Measurements from ENCODE around the gene AFAP1L1. TPM values are rescaled to one million over a fixed set of nuclear protein-coding genes. Genes with fewer than 3 reads are reported as not detected.

Gene AFAP1L1
- total RNA-seq, 1 donor from 2014 or later: 8.3 TPM

- Mint-ChIP-seq H3K4me3 (ENCODE audit: unreplicated experiment) (no peak overlapping the region), H3K27ac (ENCODE audit: unreplicated experiment) (peak overlapping the region; percentile 71), H3K9me3 (ENCODE audit: unreplicated experiment) (no peaks in the 10 kb centered on the region), H3K4me1 (ENCODE audit: low read depth, unreplicated experiment) (peaks cover 38% of the 10 kb centered on the region), H3K36me3 (ENCODE audit: low read depth, unreplicated experiment) (peaks cover 5% of the 10 kb centered on the region), H3K27me3 (ENCODE audit: low read depth, unreplicated experiment) (no peaks in the 10 kb centered on the region)
- H4K20me1 ChIP-seq (ENCODE audit: insufficient read depth, low read length): no peaks in the 10 kb centered on the region
- H3K9ac ChIP-seq (ENCODE audit: low read length): no peak overlapping the region
- H3K27ac ChIP-seq (ENCODE audit: low read depth, low read length): no peak overlapping the region
- DNase-seq (ENCODE audit: low read depth): no peak
- H3K4me1 ChIP-seq (ENCODE audit: insufficient read depth, low read length): peaks cover 10% of the 10 kb centered on the region
- TF ChIP-seq EZH2 (IDR thresholded peaks at IDR 0.05; ENCODE audit: insufficient read depth, low read length) (no peak), CTCF (IDR thresholded peaks at IDR 0.05; ENCODE audit: insufficient read depth, low read depth, low read length) (no peak)
- no peak overlapping the region for H3K4me3 ChIP-seq (ENCODE audit: insufficient read depth, low read depth, low read length)
- H3K36me3 ChIP-seq (ENCODE audit: insufficient read depth, low read length): no peaks in the 10 kb centered on the region
- no peaks in the 10 kb centered on the region for H3K79me2 ChIP-seq (ENCODE audit: insufficient read depth, low read length)
- H3K27me3 ChIP-seq (ENCODE audit: insufficient read depth, low read length): no peaks in the 10 kb centered on the region
- no peak overlapping the region for H2AFZ ChIP-seq (ENCODE audit: low read depth, low read length)
- no peak for FAIRE-seq
- H3K4me2 ChIP-seq (ENCODE audit: low read length): no peak overlapping the region
- no peaks in the 10 kb centered on the region for H3K9me3 ChIP-seq (ENCODE audit: insufficient read depth, low read depth, low read length)
Observed at GRCh38 chr5:149324641-149325040, 53.0 kb downstream of the AFAP1L1 start.

GRCh38 chr5:149325166-149325735 is 53.6 kb downstream of the AFAP1L1 start:
- H2AFZ ChIP-seq (ENCODE audit: low read depth, low read length): no peak overlapping the region
- no peaks in the 10 kb centered on the region for H3K79me2 ChIP-seq (ENCODE audit: insufficient read depth, low read length)
- no peaks in the 10 kb centered on the region for H3K27me3 ChIP-seq (ENCODE audit: insufficient read depth, low read length)
- no peak overlapping the region for H3K9ac ChIP-seq (ENCODE audit: low read length)
- Mint-ChIP-seq H3K9me3 (ENCODE audit: unreplicated experiment) (no peaks in the 10 kb centered on the region), H3K27me3 (ENCODE audit: low read depth, unreplicated experiment) (no peaks in the 10 kb centered on the region), H3K4me3 (ENCODE audit: unreplicated experiment) (no peak overlapping the region), H3K4me1 (ENCODE audit: low read depth, unreplicated experiment) (peaks cover 36% of the 10 kb centered on the region), H3K36me3 (ENCODE audit: low read depth, unreplicated experiment) (peaks cover 5% of the 10 kb centered on the region), H3K27ac (ENCODE audit: unreplicated experiment) (peak overlapping the region; percentile 71)
- H3K4me1 ChIP-seq (ENCODE audit: insufficient read depth, low read length): peaks cover 10% of the 10 kb centered on the region
- H3K9me3 ChIP-seq (ENCODE audit: insufficient read depth, low read depth, low read length): no peaks in the 10 kb centered on the region
- no peak overlapping the region for H3K4me3 ChIP-seq (ENCODE audit: insufficient read depth, low read depth, low read length)
- DNase-seq (ENCODE audit: low read depth) (peak; percentile 29), FAIRE-seq (no peak)
- H3K4me2 ChIP-seq (ENCODE audit: low read length): no peak overlapping the region
- H3K36me3 ChIP-seq (ENCODE audit: insufficient read depth, low read length): no peaks in the 10 kb centered on the region
- no peaks in the 10 kb centered on the region for H4K20me1 ChIP-seq (ENCODE audit: insufficient read depth, low read length)
- no peak for TF ChIP-seq CTCF (IDR thresholded peaks at IDR 0.05; ENCODE audit: insufficient read depth, low read depth, low read length)
- TF ChIP-seq EZH2 (IDR thresholded peaks at IDR 0.05; ENCODE audit: insufficient read depth, low read length): no peak
- H3K27ac ChIP-seq (ENCODE audit: low read depth, low read length): no peak overlapping the region

- no peaks in the 10 kb centered on the region for H4K20me1 ChIP-seq (ENCODE audit: insufficient read depth, low read length)
- no peak overlapping the region for H3K27ac ChIP-seq (ENCODE audit: low read depth, low read length)
- H3K4me2 ChIP-seq (ENCODE audit: low read length): no peak overlapping the region
- no peaks in the 10 kb centered on the region for H3K79me2 ChIP-seq (ENCODE audit: insufficient read depth, low read length)
- FAIRE-seq: no peak
- no peak overlapping the region for H3K9ac ChIP-seq (ENCODE audit: low read length)
- H3K27ac Mint-ChIP-seq (ENCODE audit: unreplicated experiment): peak overlapping the region; percentile 71
- TF ChIP-seq CTCF (IDR thresholded peaks at IDR 0.05; ENCODE audit: insufficient read depth, low read depth, low read length) (no peak), EZH2 (IDR thresholded peaks at IDR 0.05; ENCODE audit: insufficient read depth, low read length) (no peak)
- no peaks in the 10 kb centered on the region for H3K27me3 ChIP-seq (ENCODE audit: insufficient read depth, low read length)
- H3K4me1 ChIP-seq (ENCODE audit: insufficient read depth, low read length): peaks cover 4% of the 10 kb centered on the region
- peak; percentile 46 for DNase-seq (ENCODE audit: low read depth)
- no peak overlapping the region for H3K4me3 Mint-ChIP-seq (ENCODE audit: unreplicated experiment)
- no peaks in the 10 kb centered on the region for H3K9me3 ChIP-seq (ENCODE audit: insufficient read depth, low read depth, low read length)
- no peak overlapping the region for H3K4me3 ChIP-seq (ENCODE audit: insufficient read depth, low read depth, low read length)
- H3K27me3 Mint-ChIP-seq (ENCODE audit: low read depth, unreplicated experiment): no peaks in the 10 kb centered on the region
- no peak overlapping the region for H2AFZ ChIP-seq (ENCODE audit: low read depth, low read length)
- H3K36me3 Mint-ChIP-seq (ENCODE audit: low read depth, unreplicated experiment): peaks cover 5% of the 10 kb centered on the region
- no peaks in the 10 kb centered on the region for H3K9me3 Mint-ChIP-seq (ENCODE audit: unreplicated experiment)
- peaks cover 32% of the 10 kb centered on the region for H3K4me1 Mint-ChIP-seq (ENCODE audit: low read depth, unreplicated experiment)
- H3K36me3 ChIP-seq (ENCODE audit: insufficient read depth, low read length): no peaks in the 10 kb centered on the region
Observed at GRCh38 chr5:149325894-149326293, 54.2 kb downstream of the AFAP1L1 start.
